ENCODE results near the gene CFAP91.

CFAP91 gene

DNA sequence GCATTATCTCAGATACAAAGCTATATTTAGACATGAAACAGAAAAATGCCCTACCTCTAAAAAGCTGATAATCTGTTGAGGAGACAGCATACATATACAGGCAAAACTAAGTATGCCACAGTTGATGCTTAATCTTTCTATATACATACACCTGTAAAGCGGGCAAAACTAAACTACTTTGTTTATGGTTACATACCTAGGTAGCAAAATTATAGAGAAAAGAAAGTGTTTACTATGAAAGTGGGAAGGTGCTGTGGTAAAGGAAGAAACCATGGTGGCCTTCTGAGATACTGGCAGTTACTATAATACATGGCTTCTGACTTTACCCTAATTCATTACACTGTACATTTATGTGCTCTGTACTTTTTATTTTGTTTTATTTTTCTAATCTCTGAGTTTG lies 43.1 kb downstream of the CFAP91 start:
- DNase-seq, result no peak

DNA sequence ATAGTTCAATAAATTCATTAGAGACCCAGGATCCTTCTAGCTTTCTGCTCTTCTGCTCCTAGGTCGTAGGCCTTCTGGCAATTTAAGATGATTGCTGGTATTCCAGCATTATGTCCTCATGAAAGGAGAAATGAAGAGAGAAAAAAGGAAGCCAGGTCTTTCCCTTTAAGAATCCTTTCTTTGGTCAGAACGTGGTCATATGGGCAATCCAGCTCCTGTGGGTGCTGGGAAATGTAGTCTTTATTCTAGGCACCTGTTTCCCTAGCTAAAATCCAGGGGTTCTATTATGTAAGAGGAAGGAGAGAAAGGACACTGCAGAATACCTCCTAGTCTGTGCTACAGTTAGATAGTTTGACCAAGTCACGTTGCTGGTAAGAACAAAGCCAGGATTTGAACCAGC lies 43.6 kb downstream of the CFAP91 start:
- no peak for DNase-seq

DNA sequence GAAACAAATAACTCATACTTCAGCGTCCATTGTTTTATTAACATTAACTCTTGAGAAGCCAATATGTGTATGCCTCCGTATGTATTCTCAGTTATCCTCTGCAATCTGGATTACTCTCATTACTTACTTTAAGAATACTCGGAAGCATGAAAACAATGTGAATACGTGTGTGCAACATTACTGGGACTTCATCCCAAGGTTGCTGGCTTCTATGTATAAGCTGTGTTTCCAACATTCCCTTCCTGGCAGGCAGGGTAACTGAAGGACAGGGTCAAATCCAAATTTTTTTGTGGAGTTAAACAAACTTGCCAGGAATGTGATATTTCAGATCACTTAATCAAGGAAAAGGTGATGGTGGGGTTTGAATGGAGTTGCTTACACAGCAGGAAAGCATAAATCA lies 44.5 kb downstream of the CFAP91 start:
- no peak for DNase-seq

DNA sequence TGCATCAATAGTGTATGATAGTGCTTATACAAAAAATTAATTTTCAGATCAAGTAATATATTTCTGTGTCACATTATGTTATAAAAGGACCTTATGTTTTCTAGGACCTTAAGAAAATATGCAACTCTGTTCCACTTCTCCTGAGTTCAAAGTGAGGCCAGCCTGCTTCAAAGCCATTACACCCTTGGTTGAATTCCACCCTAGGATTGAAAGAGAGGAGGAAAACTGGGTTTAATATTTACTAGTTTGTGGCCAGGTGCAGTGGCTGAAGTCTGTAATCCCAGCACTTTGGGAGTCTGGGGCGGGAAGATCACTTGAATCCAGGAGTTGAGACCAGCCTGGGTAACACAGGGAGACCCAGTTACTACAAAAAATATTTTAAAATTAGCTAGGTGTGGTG lies 46.2 kb downstream of the CFAP91 start:
- no peak for DNase-seq

DNA sequence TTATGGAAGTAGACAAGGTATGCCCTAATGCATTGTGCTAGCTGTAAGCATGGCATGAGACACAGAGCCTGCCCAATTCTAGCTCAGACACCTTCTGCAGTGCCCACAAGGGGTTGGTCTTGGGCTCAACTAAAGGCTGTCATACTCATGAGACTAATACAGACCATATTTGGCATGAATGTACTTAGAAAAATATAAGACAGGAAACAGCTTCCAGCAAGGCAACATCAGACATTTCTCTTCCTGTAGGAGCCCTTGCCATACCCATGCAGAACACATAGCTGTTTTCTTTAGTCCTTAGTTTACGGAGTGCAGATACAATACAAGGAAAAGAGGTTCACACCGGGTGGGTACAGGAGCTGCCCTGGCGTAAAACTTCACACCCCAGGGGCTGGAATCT lies 48.6 kb downstream of the CFAP91 start:
- DNase-seq, result no peak

Measured in activated T-cell treated with anti-CD3 and anti-CD28 coated beads, Interleukin-2, amount 50 U/mL, for 48 hours (primary cell).